HepG2 (cell line): ENCODE results near the gene AXIN1. TPM values are rescaled to one million over a fixed set of nuclear protein-coding genes. Genes with fewer than 3 reads are reported as not detected.

Experiments used
- BRD4 ChIP-seq: sonication (generic); formaldehyde crosslinking; IDR thresholded peaks from 2 replicates; pipeline ENCODE4 v1.4.0; 2020; ENCODE audit warnings: missing genetic modification reagents
- CBFB ChIP-seq: sonication (generic); formaldehyde crosslinking; IDR thresholded peaks from 2 replicates; pipeline ENCODE4 v1.4.0; 2020; ENCODE audit warnings: missing genetic modification reagents
- NFIC ChIP-seq: IDR thresholded peaks from 2 replicates; pipeline ENCODE4 v1.6.1; 2012; ENCODE audit warnings: mild to moderate bottlenecking, low read length, inconsistent platforms
- SKI ChIP-seq: fragments of 450-650 bp; IDR thresholded peaks from one replicate; pipeline ENCODE4 v1.6.1; 2018; ENCODE audit warnings: mild to moderate bottlenecking; ENCODE audit not compliant: partially characterized antibody
- SNRNP70 ChIP-seq: fragments of 200-400 bp; formaldehyde crosslinking; IDR thresholded peaks from 2 replicates; pipeline ENCODE4 v1.6.1; 2017; ENCODE audit warnings: mild to moderate bottlenecking, low read depth, low read length, moderate library complexity
- SRSF9 ChIP-seq: fragments of 200-400 bp; formaldehyde crosslinking; IDR thresholded peaks from 2 replicates; pipeline ENCODE4 v1.6.1; 2018; ENCODE audit warnings: borderline replicate concordance, mild to moderate bottlenecking, low read depth, low read length; ENCODE audit not compliant: insufficient read depth, poor library complexity, severe bottlenecking
- TBL1XR1 ChIP-seq: fragments of 150-350 bp; IDR thresholded peaks from 2 replicates; pipeline ENCODE4 v1.6.1; 2014; ENCODE audit warnings: borderline replicate concordance, low read length; ENCODE audit not compliant: partially characterized antibody
- ZBTB1 ChIP-seq: sonication (generic); formaldehyde crosslinking; IDR thresholded peaks from 2 replicates; pipeline ENCODE4 v1.4.0; 2020; ENCODE audit warnings: missing genetic modification reagents, borderline replicate concordance
- ZFX ChIP-seq: sonication (generic); formaldehyde crosslinking; IDR thresholded peaks from 2 replicates; pipeline ENCODE4 v1.4.0; 2020; ENCODE audit warnings: mild to moderate bottlenecking, low read depth, missing genetic modification reagents, moderate library complexity
- polyA plus RNA-seq, 8 experiments: library from polyadenylated mRNA; depleted of rRNA in 3 of 8; stranded (reverse) in 7 of 8; unstranded in 1 of 8; fragments of >200 nt; fragmentation: Illumina TruSeq in 4 of 8; extraction: Trizol in 4 of 8; gene quantifications; 2 replicates each; pipeline versions ENCODE4 v1.2.1 to v1.2.3, GENCODE V29; 2011 to 2016; ENCODE audit warnings: low read depth in 4 of 8, missing spikeins in 1 of 8, mixed read lengths in 1 of 8; ENCODE audit not compliant: insufficient read depth in 1 of 8
- total RNA-seq, 5 experiments: library from RNA; depleted of rRNA; stranded (reverse); fragments of >200 nt; fragmentation: Illumina TruSeq; extraction: Trizol; gene quantifications; 2 replicates each; pipeline ENCODE4 v1.2.3, GENCODE V29; 2016; ENCODE audit warnings: low read depth in 1 of 5
- TF ChIP-seq, protein P1 (sequence below): sonication (generic); formaldehyde crosslinking; IDR thresholded peaks from 2 replicates; pipeline ENCODE4 v1.5.0; 2020; ENCODE audit warnings: mild to moderate bottlenecking, missing genetic modification reagents, borderline replicate concordance
- TF ChIP-seq, protein P2 (sequence below): sonication (generic); formaldehyde crosslinking; IDR thresholded peaks from 2 replicates; pipeline ENCODE4 v1.5.0; 2020; ENCODE audit warnings: mild to moderate bottlenecking, missing genetic modification reagents, borderline replicate concordance
- TF ChIP-seq, protein P3 (sequence below): sonication (generic); formaldehyde crosslinking; IDR thresholded peaks from 2 replicates; pipeline ENCODE4 v1.8.1; 2023; ENCODE audit warnings: missing genetic modification reagents, inconsistent platforms, borderline replicate concordance
- TF ChIP-seq, protein P4 (sequence below): sonication (generic); formaldehyde crosslinking; IDR thresholded peaks from 2 replicates; pipeline ENCODE4 v1.5.1; 2020; ENCODE audit warnings: mild to moderate bottlenecking, missing genetic modification reagents, moderate library complexity
- TF ChIP-seq, protein P5 (sequence below): sonication (generic); formaldehyde crosslinking; IDR thresholded peaks from 2 replicates; pipeline ENCODE4 v1.4.0; 2020; ENCODE audit warnings: mild to moderate bottlenecking, missing genetic modification reagents

The AXIN1 gene
- total and polyA plus RNA-seq, 2 of the 13 experiments (the other 11 are each of a cell fraction or from before 2014, with no cell fraction given), result 24.0 to 26.0 TPM

DNA sequence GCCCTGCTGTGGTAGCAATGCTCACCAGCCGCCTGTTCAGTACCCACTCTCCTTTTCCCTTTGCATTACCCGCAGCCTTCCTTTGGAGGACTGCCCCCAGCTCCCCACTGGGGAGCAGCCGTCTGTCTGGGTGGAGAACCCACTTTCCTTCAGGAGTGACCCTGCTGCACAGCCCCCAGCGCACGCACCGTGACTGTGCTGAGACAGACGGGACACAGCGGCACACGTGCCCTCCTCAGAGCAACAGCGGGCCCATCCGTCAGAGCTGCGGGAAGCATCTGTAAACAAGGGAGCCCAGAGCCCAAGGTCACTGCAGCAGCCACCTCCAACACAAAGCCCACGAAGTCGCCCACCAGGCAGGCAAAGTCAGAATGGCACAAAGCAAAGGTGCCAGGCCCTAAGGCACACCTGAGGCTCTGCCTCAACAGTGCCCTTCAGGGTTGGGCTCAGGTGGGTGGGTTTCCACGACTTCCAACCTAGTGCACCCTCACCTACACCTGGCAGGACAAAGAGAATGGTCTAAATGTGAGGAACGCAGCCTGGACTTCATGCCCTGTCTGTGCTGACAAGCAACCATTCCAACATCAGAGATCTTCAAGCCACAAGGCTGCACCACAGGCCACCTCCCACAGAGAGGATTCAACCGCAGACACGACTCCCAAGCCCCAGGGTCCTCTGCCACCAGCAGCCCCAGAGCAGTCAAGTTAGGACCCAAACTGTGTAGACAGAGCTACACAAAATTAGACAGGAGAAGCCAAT is 9.9 kb downstream of the AXIN1 start (continued):
- TF ChIP-seq, protein P1, sequence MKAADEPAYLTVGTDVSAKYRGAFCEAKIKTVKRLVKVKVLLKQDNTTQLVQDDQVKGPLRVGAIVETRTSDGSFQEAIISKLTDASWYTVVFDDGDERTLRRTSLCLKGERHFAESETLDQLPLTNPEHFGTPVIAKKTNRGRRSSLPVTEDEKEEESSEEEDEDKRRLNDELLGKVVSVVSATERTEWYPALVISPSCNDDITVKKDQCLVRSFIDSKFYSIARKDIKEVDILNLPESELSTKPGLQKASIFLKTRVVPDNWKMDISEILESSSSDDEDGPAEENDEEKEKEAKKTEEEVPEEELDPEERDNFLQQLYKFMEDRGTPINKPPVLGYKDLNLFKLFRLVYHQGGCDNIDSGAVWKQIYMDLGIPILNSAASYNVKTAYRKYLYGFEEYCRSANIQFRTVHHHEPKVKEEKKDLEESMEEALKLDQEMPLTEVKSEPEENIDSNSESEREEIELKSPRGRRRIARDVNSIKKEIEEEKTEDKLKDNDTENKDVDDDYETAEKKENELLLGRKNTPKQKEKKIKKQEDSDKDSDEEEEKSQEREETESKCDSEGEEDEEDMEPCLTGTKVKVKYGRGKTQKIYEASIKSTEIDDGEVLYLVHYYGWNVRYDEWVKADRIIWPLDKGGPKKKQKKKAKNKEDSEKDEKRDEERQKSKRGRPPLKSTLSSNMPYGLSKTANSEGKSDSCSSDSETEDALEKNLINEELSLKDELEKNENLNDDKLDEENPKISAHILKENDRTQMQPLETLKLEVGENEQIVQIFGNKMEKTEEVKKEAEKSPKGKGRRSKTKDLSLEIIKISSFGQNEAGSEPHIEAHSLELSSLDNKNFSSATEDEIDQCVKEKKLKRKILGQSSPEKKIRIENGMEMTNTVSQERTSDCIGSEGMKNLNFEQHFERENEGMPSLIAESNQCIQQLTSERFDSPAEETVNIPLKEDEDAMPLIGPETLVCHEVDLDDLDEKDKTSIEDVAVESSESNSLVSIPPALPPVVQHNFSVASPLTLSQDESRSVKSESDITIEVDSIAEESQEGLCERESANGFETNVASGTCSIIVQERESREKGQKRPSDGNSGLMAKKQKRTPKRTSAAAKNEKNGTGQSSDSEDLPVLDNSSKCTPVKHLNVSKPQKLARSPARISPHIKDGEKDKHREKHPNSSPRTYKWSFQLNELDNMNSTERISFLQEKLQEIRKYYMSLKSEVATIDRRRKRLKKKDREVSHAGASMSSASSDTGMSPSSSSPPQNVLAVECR (CRISPR knock-in tag), result peak; percentile 86
- TF ChIP-seq BRD4 (CRISPR knock-in tag) (peak; percentile 89), SNRNP70 (no peak), SRSF9 (no peak), NFIC (no peak), ZBTB1 (CRISPR knock-in tag) (no peak), SKI (peak; percentile 42), TBL1XR1 (no peak), ZFX (CRISPR knock-in tag) (peak; percentile 89; the same call in 1 of the 2 replicates), CBFB (CRISPR knock-in tag) (peak; percentile 69; the same call in 1 of the 2 replicates)
- TF ChIP-seq, protein P2, sequence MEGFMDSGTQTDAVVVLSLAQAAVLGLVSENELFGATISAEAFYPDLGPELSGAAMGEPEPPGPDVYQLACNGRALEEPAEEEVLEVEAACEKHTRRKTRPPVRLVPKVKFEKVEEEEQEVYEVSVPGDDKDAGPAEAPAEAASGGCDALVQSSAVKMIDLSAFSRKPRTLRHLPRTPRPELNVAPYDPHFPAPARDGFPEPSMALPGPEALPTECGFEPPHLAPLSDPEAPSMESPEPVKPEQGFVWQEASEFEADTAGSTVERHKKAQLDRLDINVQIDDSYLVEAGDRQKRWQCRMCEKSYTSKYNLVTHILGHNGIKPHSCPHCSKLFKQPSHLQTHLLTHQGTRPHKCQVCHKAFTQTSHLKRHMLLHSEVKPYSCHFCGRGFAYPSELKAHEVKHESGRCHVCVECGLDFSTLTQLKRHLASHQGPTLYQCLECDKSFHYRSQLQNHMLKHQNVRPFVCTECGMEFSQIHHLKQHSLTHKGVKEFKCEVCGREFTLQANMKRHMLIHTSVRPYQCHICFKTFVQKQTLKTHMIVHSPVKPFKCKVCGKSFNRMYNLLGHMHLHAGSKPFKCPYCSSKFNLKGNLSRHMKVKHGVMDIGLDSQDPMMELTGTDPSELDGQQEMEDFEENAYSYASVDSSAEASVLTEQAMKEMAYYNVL, result no peak
- TF ChIP-seq, protein P3, sequence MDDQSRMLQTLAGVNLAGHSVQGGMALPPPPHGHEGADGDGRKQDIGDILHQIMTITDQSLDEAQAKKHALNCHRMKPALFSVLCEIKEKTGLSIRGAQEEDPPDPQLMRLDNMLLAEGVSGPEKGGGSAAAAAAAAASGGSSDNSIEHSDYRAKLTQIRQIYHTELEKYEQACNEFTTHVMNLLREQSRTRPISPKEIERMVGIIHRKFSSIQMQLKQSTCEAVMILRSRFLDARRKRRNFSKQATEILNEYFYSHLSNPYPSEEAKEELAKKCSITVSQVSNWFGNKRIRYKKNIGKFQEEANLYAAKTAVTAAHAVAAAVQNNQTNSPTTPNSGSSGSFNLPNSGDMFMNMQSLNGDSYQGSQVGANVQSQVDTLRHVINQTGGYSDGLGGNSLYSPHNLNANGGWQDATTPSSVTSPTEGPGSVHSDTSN (CRISPR knock-in tag), result no peak
- TF ChIP-seq, protein P4, sequence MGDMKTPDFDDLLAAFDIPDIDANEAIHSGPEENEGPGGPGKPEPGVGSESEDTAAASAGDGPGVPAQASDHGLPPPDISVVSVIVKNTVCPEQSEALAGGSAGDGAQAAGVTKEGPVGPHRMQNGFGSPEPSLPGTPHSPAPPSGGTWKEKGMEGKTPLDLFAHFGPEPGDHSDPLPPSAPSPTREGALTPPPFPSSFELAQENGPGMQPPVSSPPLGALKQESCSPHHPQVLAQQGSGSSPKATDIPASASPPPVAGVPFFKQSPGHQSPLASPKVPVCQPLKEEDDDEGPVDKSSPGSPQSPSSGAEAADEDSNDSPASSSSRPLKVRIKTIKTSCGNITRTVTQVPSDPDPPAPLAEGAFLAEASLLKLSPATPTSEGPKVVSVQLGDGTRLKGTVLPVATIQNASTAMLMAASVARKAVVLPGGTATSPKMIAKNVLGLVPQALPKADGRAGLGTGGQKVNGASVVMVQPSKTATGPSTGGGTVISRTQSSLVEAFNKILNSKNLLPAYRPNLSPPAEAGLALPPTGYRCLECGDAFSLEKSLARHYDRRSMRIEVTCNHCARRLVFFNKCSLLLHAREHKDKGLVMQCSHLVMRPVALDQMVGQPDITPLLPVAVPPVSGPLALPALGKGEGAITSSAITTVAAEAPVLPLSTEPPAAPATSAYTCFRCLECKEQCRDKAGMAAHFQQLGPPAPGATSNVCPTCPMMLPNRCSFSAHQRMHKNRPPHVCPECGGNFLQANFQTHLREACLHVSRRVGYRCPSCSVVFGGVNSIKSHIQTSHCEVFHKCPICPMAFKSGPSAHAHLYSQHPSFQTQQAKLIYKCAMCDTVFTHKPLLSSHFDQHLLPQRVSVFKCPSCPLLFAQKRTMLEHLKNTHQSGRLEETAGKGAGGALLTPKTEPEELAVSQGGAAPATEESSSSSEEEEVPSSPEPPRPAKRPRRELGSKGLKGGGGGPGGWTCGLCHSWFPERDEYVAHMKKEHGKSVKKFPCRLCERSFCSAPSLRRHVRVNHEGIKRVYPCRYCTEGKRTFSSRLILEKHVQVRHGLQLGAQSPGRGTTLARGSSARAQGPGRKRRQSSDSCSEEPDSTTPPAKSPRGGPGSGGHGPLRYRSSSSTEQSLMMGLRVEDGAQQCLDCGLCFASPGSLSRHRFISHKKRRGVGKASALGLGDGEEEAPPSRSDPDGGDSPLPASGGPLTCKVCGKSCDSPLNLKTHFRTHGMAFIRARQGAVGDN, result peak; percentile 100
- TF ChIP-seq, protein P5, sequence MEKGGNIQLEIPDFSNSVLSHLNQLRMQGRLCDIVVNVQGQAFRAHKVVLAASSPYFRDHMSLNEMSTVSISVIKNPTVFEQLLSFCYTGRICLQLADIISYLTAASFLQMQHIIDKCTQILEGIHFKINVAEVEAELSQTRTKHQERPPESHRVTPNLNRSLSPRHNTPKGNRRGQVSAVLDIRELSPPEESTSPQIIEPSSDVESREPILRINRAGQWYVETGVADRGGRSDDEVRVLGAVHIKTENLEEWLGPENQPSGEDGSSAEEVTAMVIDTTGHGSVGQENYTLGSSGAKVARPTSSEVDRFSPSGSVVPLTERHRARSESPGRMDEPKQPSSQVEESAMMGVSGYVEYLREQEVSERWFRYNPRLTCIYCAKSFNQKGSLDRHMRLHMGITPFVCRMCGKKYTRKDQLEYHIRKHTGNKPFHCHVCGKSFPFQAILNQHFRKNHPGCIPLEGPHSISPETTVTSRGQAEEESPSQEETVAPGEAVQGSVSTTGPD (CRISPR knock-in tag), result no peak
